GM12878 (cell line): ENCODE data around the gene ANKRD11. TPM values are rescaled to one million over a fixed set of nuclear protein-coding genes. Genes with fewer than 3 reads are reported as not detected.

ENCODE experiments used
- ATAC-seq: fragments of 200-7000 bp; cut with Tn5 transposase; 3 replicates; pipeline ENCODE4 v1.9.1; 2020; ENCODE audit warnings: mild to moderate bottlenecking, moderate library complexity
- BruUV-seq: library from RNA; stranded (reverse); fragments of 400-500 nt; replicated peaks from 2 replicates; lab custom pipeline; 2021; lab: Mats Ljungman, UMichigan
- CTCF ChIA-PET: fragments of 300-600 bp; sonication (Branson Sonifier 250); formaldehyde crosslinking; extraction: SDS; loops from one replicate; lab custom pipeline; 2021; ENCODE audit warnings: inconsistent platforms; lab: Yijun Ruan, JAX
- POLR2A ChIA-PET: fragments of 350-600 bp; formaldehyde crosslinking; extraction: SDS; loops from one replicate; lab custom pipeline; 2021; ENCODE audit warnings: inconsistent platforms; lab: Charles Lee
- RAD21 ChIA-PET: fragments of 300-600 bp; sonication (Branson Sonifier 250); formaldehyde crosslinking; loops from one replicate; lab custom pipeline; 2023; ENCODE audit warnings: antibody characterized with exemption; ENCODE audit not compliant: unreplicated experiment; lab: Charles Lee
- SMC1A ChIA-PET: fragments of 300-600 bp; sonication (Branson Sonifier 250); formaldehyde crosslinking; loops from one replicate; lab custom pipeline; 2023; ENCODE audit not compliant: unreplicated experiment, uncharacterized antibody; lab: Charles Lee
- DNase-seq: peaks from one replicate; pipeline ENCODE4 v3.0.0-alpha.2; 2011; ENCODE audit warnings: low read depth, low spot score
- FAIRE-seq: peaks from 3 replicates; lab custom pipeline; 2011; peaks lifted over from hg19 to GRCh38; lab: Jason Lieb, UNC
- H2AFZ ChIP-seq: 2 replicates; pipeline ENCODE4 v1.6.0; 2011; ENCODE audit warnings: low read depth, low read length, control low read depth; ENCODE audit not compliant: control insufficient read depth
- H3K27ac ChIP-seq: 2 replicates; pipeline ENCODE4 v1.5.1; 2011; ENCODE audit warnings: control low read depth; ENCODE audit not compliant: control insufficient read depth, insufficient read depth
- H3K27me3 ChIP-seq, 2 experiments: replicated peaks in 1 of 2; 2 replicates each; pipeline versions ENCODE4 v1.6.0 to v1.6.1; 2011; ENCODE audit warnings: low read length in 1 of 2; ENCODE audit not compliant: control insufficient read depth in 2 of 2, insufficient read depth in 2 of 2
- H3K36me3 ChIP-seq, 2 experiments: 2 replicates each; pipeline ENCODE4 v1.5.1; 2011; ENCODE audit warnings: low read length in 1 of 2; ENCODE audit not compliant: control insufficient read depth in 2 of 2, insufficient read depth in 2 of 2
- H3K4me1 ChIP-seq: 2 replicates; pipeline ENCODE4 v1.6.1; 2011; ENCODE audit warnings: mild to moderate bottlenecking, low read length, moderate library complexity, mixed read lengths; ENCODE audit not compliant: control insufficient read depth, insufficient read depth
- H3K4me2 ChIP-seq: 2 replicates; pipeline ENCODE4 v1.6.0; 2011; ENCODE audit warnings: control low read depth; ENCODE audit not compliant: control insufficient read depth, insufficient read depth
- H3K4me3 ChIP-seq: fragments of 200-600 bp; sonication (generic); 2 replicates; pipeline ENCODE4 v1.5.1; 2016
- H3K79me2 ChIP-seq: 2 replicates; pipeline ENCODE4 v1.6.0; 2011; ENCODE audit warnings: low read length; ENCODE audit not compliant: control insufficient read depth, insufficient read depth
- H3K9ac ChIP-seq: 2 replicates; pipeline ENCODE4 v1.8.0; 2011; ENCODE audit warnings: low read length, control low read depth, mixed read lengths; ENCODE audit not compliant: control insufficient read depth, insufficient read depth
- H3K9me3 ChIP-seq: replicated peaks from 3 replicates; pipeline ENCODE4 v1.5.1; 2011; ENCODE audit warnings: mild to moderate bottlenecking, low read length; ENCODE audit not compliant: control insufficient read depth, insufficient read depth
- H4K20me1 ChIP-seq: 2 replicates; pipeline ENCODE4 v1.6.0; 2011; ENCODE audit not compliant: control insufficient read depth, insufficient read depth
- E4F1 ChIP-seq: fragments of 450-650 bp; IDR thresholded peaks from 2 replicates; pipeline ENCODE4 v1.6.1; 2018; ENCODE audit warnings: borderline replicate concordance, mild to moderate bottlenecking; ENCODE audit not compliant: partially characterized antibody
- EP300 ChIP-seq, 2 experiments: fragments of 150-350 bp in 1 of 2; IDR thresholded peaks; 2 replicates each; pipeline ENCODE4 v1.6.1; 2011 to 2012; ENCODE audit warnings: low read depth in 2 of 2, low read length in 2 of 2, borderline replicate concordance in 1 of 2, improper control_type of control experiment in 1 of 2, inconsistent platforms in 1 of 2; ENCODE audit not compliant: control insufficient read depth in 1 of 2
- HDAC6 ChIP-seq: fragments of 200-600 bp; sonication (generic); IDR thresholded peaks from one replicate; pipeline ENCODE4 v1.8.0; 2017; ENCODE audit warnings: antibody characterized with exemption; ENCODE audit not compliant: unreplicated experiment
- REST ChIP-seq: IDR thresholded peaks from 2 replicates; pipeline ENCODE4 v1.6.1; 2012; ENCODE audit warnings: mild to moderate bottlenecking, low read depth, low read length
- SREBF1 ChIP-seq: IDR thresholded peaks from 2 replicates; pipeline ENCODE4 v1.6.1; 2012; ENCODE audit warnings: mild to moderate bottlenecking, low read length
- ZNF622 ChIP-seq: fragments of 450-650 bp; IDR thresholded peaks from 2 replicates; pipeline ENCODE4 v1.6.1; 2017; ENCODE audit warnings: mild to moderate bottlenecking, inconsistent platforms
- WGBS: methylation state at CpG from one replicate; pipeline ENCODE4 v1.1.6; 2016; ENCODE audit warnings: low lambda C conversion rate; ENCODE audit not compliant: insufficient replicate concordance, insufficient coverage; ENCODE audit errors: missing lambda C conversion rate; 5-methylcytosine and 5-hydroxymethylcytosine counted together
- in situ Hi-C: fragments of 300-500 bp; cut with MboI; formaldehyde crosslinking; loops from 9 replicates; pipeline ENCODE4 v1.14.3; 2018; ENCODE audit warnings: mixed read lengths
- intact Hi-C: fragments of 100-400 bp; cut with micrococcal nuclease; formaldehyde crosslinking; loops from one replicate; pipeline ENCODE4 v1.14.2; 2022; ENCODE audit not compliant: unreplicated experiment
- polyA plus RNA-seq, 11 experiments: library from polyadenylated mRNA; depleted of rRNA in 4 of 11; unstranded in 6 of 11; stranded (reverse) in 5 of 11; fragments of >200 nt; fragmentation: Nextera tagmentation in 4 of 11; fragmentation: Illumina TruSeq in 1 of 11; extraction: Ambion mirVana in 4 of 11; extraction: Trizol in 1 of 11; gene quantifications; 1 replicate in 1 of 11; 2 replicates in 10 of 11; pipeline versions ENCODE4 v1.2.1 to v1.2.3, GENCODE V29; 2011 to 2016; ENCODE audit warnings: inconsistent platforms in 2 of 11, missing spikeins in 2 of 11, low read depth in 1 of 11
- total RNA-seq, 4 experiments: library from RNA; depleted of rRNA in 3 of 4; stranded (reverse); fragments of >200 nt in 3 of 4; fragmentation: Illumina TruSeq in 1 of 4; extraction: Trizol in 1 of 4; gene quantifications; 2 replicates each; pipeline versions ENCODE4 v1.2.1 to v1.2.3, GENCODE V29; 2013 to 2021

ANKRD11 gene
- total and polyA plus RNA-seq, 10 of the 15 experiments (the other 5 are each of a cell fraction or from before 2014, with no cell fraction given), result 5.1 to 103 (median 27.4) TPM

GRCh38 chr16:89331371-89332109, 158.8 kb downstream of the ANKRD11 start:
- SMC1A ChIA-PET, result no interaction called here
- intact Hi-C loops (loop anchor here (2.0 to 5.0 kb wide), 3 partner anchors 156 to 225 kb away; partner anchors contain the start of gene SPG7), in situ Hi-C loops (loop anchor here (5.0 kb wide), 1 partner anchor 226 kb away; no protein-coding TSS in a partner anchor)
- Histone ChIP-seq H3K36me3 (no peaks in the 10 kb centered on the region; a peak in 2 of 4 replicates), H3K4me2 (no peak overlapping the region), H3K9ac (no peak overlapping the region), H3K4me3 (no peak overlapping the region), H3K4me1 (peaks cover 39% of the 10 kb centered on the region), H3K9me3 (no peaks in the 10 kb centered on the region), H2AFZ (no peak overlapping the region), H3K27me3 (no peaks in the 10 kb centered on the region), H3K79me2 (peaks cover 87% of the 10 kb centered on the region), H3K27ac (no peak overlapping the region), H4K20me1 (peaks cover 23% of the 10 kb centered on the region)
- FAIRE-seq (no peak), ATAC-seq (no peak), DNase-seq (no peak)
- TF ChIP-seq EP300 (IDR thresholded peaks at IDR 0.05; ENCODE audit: borderline replicate concordance in 1 of 2, control insufficient read depth in 1 of 2, low read depth in 2 of 2, low read length in 2 of 2) (no peak), HDAC6 (no peak), ZNF622 (no peak), REST (no peak), SREBF1 (no peak), E4F1 (no peak)
- 80% methylated on average over 14 of the region's 14 CpGs for WGBS
- RAD21 ChIA-PET, result interaction anchor here (1.3 kb wide), 1 partner anchor 124 kb away, joined by 3 read pairs; no protein-coding TSS in a partner anchor
- POLR2A ChIA-PET, result no interaction called here
- CTCF ChIA-PET, result interaction anchor here (1.5 kb wide), 1 partner anchor 145 kb away, joined by 5 read pairs; no protein-coding TSS in a partner anchor
- BruUV-seq, result no TSS peak
